GM10847 (cell line): Measurements from ENCODE around the gene GARIN5A.

Source experiments
- POLR2A ChIP-seq: IDR thresholded peaks from 2 replicates; pipeline ENCODE4 v1.6.1; 2011; ENCODE audit not compliant: insufficient read length; ENCODE audit errors: extremely low read depth

GARIN5A gene

DNA sequence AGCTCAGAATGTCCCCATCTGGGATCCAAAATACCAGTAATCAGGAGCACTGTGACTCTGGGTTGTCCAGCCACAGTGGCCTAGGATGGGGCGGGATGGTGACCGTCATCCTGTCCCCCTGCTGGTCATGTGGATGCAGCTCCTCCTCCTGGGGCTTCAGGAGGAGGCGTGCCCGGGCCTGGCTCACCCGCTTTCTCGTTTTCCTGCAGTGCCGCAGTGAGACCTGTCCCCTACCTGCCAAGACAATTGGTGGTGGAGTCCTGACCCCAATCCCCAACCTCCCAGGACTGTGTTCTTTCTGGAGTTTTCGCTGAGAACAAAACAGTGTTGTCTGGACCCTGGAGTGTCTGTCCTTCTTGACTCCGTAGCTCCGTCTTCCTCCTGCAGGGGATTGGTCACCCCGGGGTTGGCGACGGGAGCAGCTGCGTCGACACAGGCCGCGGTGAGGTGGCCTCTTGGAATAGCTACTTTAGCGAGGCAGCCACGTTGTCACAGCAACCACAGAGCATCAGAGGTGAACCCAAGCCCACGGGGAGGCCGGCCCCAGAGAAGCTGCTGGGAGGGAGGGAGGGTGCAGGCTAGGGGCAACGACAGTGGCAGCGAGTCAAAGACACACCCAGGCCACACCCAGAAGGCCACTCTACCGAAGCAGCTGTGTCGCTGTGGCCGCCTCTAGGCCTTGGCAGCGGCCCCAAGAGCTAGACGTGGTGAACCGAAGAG lies 10.5 kb downstream of the GARIN5A start:
- no peak for TF ChIP-seq POLR2A

DNA sequence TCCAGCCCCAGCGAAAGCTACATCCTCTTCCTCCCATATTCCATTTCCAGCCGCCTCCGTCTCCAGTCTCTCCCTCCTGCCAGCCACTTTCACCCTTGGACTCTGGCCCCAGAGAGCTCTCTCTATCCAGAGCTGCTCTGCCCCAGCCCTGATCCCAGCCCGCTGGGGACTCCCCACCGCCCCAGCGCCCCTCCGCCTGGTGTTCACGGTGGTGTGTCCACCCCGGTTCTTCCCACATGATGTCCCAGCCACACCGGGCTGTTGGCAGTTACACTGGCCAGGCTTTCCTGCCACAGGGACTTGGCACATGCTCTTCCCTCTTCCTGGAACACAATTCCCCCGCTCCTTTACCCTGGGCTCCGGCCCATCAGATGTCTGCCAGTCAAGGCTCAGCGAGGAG lies 11.6 kb downstream of the GARIN5A start:
- no peak for TF ChIP-seq POLR2A

- no peak for TF ChIP-seq POLR2A
Measured at GRCh38 chr19:50464348-50464747, 12.3 kb downstream of the GARIN5A start.

DNA sequence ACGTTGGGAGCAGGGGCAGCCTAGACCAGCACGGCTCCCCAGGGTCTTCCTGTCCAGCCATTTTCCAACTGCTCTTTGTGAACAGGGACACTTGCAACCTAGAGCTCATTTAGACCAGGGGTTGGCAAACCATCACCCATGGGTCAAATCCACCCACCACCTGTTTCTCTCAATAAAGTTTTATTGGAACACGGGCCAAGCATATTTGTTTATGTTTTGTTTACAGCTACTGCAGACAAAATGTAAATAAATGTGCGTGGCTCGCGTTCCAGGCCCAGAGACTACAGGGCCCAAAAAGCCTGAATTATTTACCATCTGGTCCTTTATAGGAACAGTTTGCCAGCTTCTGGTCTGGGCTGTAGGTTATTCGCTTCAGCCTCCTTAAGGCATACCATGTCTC lies 13.7 kb downstream of the GARIN5A start:
- TF ChIP-seq POLR2A: no peak

- no peak for TF ChIP-seq POLR2A
Measured at GRCh38 chr19:50461066-50461875, 15.4 kb downstream of the GARIN5A start.

DNA sequence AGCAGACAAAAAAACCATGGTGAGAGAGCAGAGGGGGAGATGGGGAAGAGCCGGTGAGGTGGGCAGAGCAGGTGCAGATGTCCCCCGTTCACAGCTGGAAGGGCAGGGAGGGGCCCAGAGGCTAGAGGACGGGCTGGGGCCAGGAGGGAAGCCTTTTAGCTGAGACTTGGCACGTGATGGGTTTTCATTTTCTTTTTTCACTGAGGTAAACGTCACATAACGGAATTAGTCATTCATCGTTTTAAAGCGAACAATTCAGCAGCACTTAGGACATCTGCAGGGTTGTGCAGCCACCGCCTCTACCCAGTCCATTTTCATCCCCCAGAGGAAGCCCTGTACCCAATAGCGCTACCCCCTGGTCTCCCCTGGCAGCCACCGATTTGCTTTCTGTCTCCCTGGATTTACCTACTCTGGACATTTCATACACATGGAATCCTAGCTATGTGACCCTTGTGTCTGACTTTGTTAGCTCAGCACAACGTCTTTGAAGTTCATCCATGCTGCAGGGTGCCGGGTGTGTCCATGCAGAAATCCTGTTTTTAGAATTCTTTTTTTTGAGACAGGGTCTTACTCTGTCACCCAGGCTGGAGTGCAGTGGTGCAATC lies 16.4 kb downstream of the GARIN5A start:
- TF ChIP-seq POLR2A: no peak

GRCh38 chr19:50459638-50460037 lies 17.0 kb downstream of the GARIN5A start:
- TF ChIP-seq POLR2A: no peak

DNA sequence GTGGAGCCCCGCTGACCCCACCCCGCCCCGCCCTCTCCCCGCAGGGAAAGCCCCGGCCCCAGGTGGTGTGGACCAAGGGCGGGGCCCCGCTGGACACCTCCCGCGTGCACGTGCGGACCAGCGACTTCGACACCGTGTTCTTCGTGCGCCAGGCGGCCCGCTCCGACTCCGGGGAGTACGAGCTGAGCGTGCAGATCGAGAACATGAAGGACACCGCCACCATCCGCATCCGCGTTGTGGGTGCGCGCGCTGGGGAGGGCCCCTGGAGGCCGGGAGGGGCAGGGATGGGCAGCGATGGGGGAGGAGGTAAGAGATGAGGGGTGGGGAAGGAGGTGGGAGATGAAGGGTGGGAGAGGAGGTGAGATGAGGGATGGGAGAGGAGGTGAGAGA lies 17.6 kb downstream of the GARIN5A start:
- no peak for TF ChIP-seq POLR2A

- no peak for TF ChIP-seq POLR2A
Measured at GRCh38 chr19:50458396-50459066, 18.1 kb downstream of the GARIN5A start.

- no peak for TF ChIP-seq POLR2A
Measured at GRCh38 chr19:50457300-50457699, 19.3 kb downstream of the GARIN5A start.

DNA sequence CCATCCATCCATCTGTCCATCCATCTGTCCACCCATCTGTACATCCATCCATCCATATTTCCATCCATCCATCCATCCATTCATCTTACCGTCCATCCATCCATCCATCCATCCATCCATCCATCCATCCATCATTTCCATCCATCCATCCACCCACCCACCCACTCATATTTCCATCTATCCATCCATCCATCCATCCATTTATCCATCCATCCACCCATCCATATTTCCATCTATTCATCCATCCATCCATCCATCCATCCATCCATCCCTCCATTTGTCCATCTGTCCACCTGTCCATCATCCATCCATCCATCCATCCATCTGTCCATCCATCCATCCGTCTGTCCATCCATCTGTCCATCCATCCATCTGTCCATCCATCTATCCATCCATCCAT lies 20.7 kb downstream of the GARIN5A start:
- TF ChIP-seq POLR2A: no peak

GRCh38 chr19:50453243-50453642 lies 23.4 kb downstream of the GARIN5A start:
- TF ChIP-seq POLR2A: no peak

DNA sequence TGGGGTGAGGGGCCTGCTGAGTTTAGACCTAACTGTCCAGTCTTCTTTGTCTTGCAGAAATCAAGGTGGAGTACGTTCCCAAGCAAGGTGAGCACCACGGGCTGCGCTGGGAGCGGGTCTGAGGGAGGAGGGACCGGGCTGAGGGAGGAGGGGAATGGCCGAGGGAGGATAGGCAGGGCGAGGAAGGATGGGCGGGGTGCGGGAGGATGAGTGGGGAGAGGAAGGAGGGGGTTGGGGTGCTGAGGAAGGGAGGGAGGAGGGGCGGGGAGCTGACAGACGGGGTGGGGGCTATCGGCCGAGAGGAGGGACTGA lies 25.5 kb downstream of the GARIN5A start:
- no peak for TF ChIP-seq POLR2A

- no peak for TF ChIP-seq POLR2A
Measured at GRCh38 chr19:50450369-50451222, 26.1 kb downstream of the GARIN5A start.
